Measurements from ENCODE around the gene F10. TPM values are rescaled to one million over a fixed set of nuclear protein-coding genes. Genes with fewer than 3 reads are reported as not detected.
"Not testable (repeated sequence)": the region's sequence is repeated elsewhere in the genome, so short reads cannot be mapped to it uniquely, and the experiment has no call there.

The F10 gene
- total RNA-seq, 1 donor from 2014 or later, result not detected

- DNase-seq, result no peak
- no peaks in the 10 kb centered on the region for H3K36me3 Mint-ChIP-seq (ENCODE audit: low read depth)
- H3K27me3 Mint-ChIP-seq, result peaks cover 10% of the 10 kb centered on the region
- TF ChIP-seq CTCF (IDR thresholded peaks at IDR 0.05), result no peak
- H3K4me3 Mint-ChIP-seq, result no peak overlapping the region
- CTCF ChIA-PET, result no interaction called here
- H3K27ac Mint-ChIP-seq, result no peak overlapping the region
- POLR2A ChIA-PET, result no interaction called here
- H3K4me1 Mint-ChIP-seq, result no peaks in the 10 kb centered on the region
- intact Hi-C loops (cut with micrococcal nuclease), result no loop called here
- ATAC-seq (ENCODE audit: low read depth), result no peak
- no peaks in the 10 kb centered on the region for H3K9me3 Mint-ChIP-seq
Observed at GRCh38 chr13:113110048-113110851, 12.3 kb upstream of the F10 start.

GRCh38 chr13:113110852-113111315 lies 11.7 kb upstream of the F10 start:
- POLR2A ChIA-PET, result no interaction called here
- no peak for ATAC-seq (ENCODE audit: low read depth)
- Mint-ChIP-seq H3K27me3 (peaks cover 10% of the 10 kb centered on the region), H3K9me3 (no peaks in the 10 kb centered on the region), H3K36me3 (ENCODE audit: low read depth) (no peaks in the 10 kb centered on the region), H3K27ac (no peak overlapping the region), H3K4me3 (no peak overlapping the region), H3K4me1 (no peaks in the 10 kb centered on the region)
- TF ChIP-seq CTCF (IDR thresholded peaks at IDR 0.05), result no peak
- intact Hi-C loops (cut with micrococcal nuclease), result no loop called here
- no peak for DNase-seq
- CTCF ChIA-PET, result no interaction called here

DNA sequence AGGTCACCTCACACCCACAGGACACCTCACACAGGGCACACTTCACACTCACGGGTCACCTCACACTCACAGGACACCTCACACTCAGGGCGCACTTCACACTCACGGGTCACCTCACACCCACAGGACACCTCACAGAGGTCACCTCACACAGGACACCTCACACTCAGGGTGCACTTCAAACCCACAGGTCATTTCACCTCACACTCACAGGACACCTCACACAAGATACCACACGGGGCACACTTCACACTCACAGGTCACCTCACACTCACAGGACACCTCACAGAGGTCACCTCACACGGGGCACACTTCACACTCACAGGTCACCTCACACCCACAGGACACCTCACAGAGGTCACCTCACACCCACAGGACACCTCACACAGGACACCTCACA lies 10.8 kb upstream of the F10 start:
- H3K27ac Mint-ChIP-seq; DNase-seq; CTCF ChIA-PET; intact Hi-C loops (cut with micrococcal nuclease); H3K4me3 Mint-ChIP-seq; ATAC-seq (ENCODE audit: low read depth); H3K4me1 Mint-ChIP-seq; H3K36me3 Mint-ChIP-seq (ENCODE audit: low read depth); H3K9me3 Mint-ChIP-seq; POLR2A ChIA-PET: not testable (repeated sequence)
- H3K27me3 Mint-ChIP-seq, result peaks cover 16% of the 10 kb centered on the region

- H3K36me3 Mint-ChIP-seq (ENCODE audit: low read depth); intact Hi-C loops (cut with micrococcal nuclease); DNase-seq; H3K4me3 Mint-ChIP-seq; H3K27ac Mint-ChIP-seq; CTCF ChIA-PET; H3K4me1 Mint-ChIP-seq; H3K9me3 Mint-ChIP-seq; ATAC-seq (ENCODE audit: low read depth); POLR2A ChIA-PET: not testable (repeated sequence)
- H3K27me3 Mint-ChIP-seq, result peaks cover 20% of the 10 kb centered on the region
Observed at GRCh38 chr13:113112475-113112874, 10.1 kb upstream of the F10 start.

DNA sequence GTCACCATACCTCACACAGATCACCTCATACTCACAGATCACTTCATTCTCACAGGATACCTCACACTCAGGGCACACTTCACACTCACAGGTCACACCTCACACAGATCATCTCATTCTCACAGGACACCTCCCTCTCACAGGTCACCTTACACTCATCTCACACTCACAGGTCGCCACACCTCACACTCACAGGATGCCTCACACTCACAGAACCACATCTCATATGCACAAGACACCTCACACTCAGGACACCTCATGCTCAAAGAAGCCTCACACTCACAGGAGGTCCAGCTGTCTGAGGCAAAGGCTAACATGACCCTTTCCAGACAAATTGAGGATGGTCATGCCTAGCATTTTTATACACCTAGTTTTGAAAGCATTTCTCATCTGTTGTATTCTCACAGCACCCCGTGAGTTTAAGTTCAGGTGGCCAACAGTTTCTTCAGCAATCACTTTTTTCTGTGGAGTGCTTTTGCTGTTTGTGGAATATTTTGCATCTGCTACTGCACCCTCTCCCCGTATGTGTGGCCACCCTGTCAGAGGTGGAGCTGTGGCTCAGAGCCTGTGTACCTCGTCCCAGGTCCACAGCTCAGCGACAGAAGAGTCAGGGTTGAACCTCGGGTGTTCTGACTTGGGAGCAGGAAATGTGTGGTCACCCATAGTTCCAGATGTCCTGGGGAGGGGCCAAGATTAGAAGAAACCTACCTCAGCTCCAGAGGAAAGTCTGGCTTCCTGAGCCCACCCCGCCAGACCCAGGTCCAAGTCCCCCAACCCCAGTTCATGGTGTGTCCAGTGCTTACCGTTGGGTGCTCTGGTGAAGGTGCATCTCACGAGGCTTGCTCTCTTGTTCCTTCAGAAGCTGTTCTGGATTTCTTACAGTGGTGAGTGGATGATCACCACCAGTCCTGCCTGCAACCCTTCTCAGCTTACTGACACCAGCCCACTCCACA lies 9.4 kb upstream of the F10 start:
- ATAC-seq (ENCODE audit: low read depth), result no peak
- Mint-ChIP-seq H3K4me1 (no peaks in the 10 kb centered on the region), H3K4me3 (no peak overlapping the region), H3K27me3 (peaks cover 20% of the 10 kb centered on the region), H3K27ac (no peak overlapping the region), H3K36me3 (ENCODE audit: low read depth) (no peaks in the 10 kb centered on the region), H3K9me3 (no peaks in the 10 kb centered on the region)
- no peak for TF ChIP-seq CTCF (IDR thresholded peaks at IDR 0.05)
- intact Hi-C loops (cut with micrococcal nuclease), result no loop called here
- DNase-seq, result no peak
- ChIA-PET POLR2A (no interaction called here), CTCF (no interaction called here)

GRCh38 chr13:113113846-113114271 lies 8.7 kb upstream of the F10 start:
- no peak overlapping the region for H3K4me3 Mint-ChIP-seq

More at GRCh38 chr13:113113846-113114271, 8.7 kb upstream of the F10 start:
- no peak for DNase-seq
- no peaks in the 10 kb centered on the region for H3K4me1 Mint-ChIP-seq
- H3K9me3 Mint-ChIP-seq, result no peaks in the 10 kb centered on the region
- no peak for ATAC-seq (ENCODE audit: low read depth)
- no peak for TF ChIP-seq CTCF (IDR thresholded peaks at IDR 0.05)
- intact Hi-C loops (cut with micrococcal nuclease), result no loop called here
- H3K27me3 Mint-ChIP-seq, result peaks cover 20% of the 10 kb centered on the region
- no peaks in the 10 kb centered on the region for H3K36me3 Mint-ChIP-seq (ENCODE audit: low read depth)
- ChIA-PET CTCF (no interaction called here), POLR2A (no interaction called here)
- H3K27ac Mint-ChIP-seq, result no peak overlapping the region

Measured in activated B cell treated with CpG ODN at 0.5 μM for 24 hours (primary cell).